VCaP (cell line): Measurements from ENCODE around the gene SMYD2.

Experiments used
- H3K27ac ChIP-seq: fragments of 450-650 bp; 2 replicates; pipeline ENCODE4 v1.5.1; 2017
- TF ChIP-seq, protein P1 (sequence below): fragments of 450-650 bp; conservative IDR thresholded peaks from 2 replicates; pipeline ENCODE4 v1.5.1; 2017; ENCODE audit warnings: mild to moderate bottlenecking, moderate library complexity

Gene SMYD2

DNA sequence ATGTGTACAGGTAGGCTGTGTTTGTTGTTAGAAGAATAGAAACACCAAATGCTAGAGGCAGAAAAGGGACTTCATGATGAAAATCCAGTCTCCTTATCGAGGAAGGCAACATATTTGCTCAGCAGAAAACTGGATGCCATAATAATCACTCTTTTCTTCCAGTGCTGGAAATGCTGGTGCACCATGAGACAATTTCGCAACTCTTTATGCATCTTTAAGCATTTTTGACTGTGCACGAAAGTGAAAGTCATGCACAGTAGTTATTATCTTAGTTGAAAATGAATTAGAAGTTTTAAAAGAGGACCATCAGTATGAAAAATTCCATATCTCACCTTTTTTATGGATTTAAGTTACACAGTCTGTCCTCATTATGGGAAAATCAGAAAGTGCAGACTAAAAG is 29.1 kb downstream of the SMYD2 start:
- TF ChIP-seq, protein P1, sequence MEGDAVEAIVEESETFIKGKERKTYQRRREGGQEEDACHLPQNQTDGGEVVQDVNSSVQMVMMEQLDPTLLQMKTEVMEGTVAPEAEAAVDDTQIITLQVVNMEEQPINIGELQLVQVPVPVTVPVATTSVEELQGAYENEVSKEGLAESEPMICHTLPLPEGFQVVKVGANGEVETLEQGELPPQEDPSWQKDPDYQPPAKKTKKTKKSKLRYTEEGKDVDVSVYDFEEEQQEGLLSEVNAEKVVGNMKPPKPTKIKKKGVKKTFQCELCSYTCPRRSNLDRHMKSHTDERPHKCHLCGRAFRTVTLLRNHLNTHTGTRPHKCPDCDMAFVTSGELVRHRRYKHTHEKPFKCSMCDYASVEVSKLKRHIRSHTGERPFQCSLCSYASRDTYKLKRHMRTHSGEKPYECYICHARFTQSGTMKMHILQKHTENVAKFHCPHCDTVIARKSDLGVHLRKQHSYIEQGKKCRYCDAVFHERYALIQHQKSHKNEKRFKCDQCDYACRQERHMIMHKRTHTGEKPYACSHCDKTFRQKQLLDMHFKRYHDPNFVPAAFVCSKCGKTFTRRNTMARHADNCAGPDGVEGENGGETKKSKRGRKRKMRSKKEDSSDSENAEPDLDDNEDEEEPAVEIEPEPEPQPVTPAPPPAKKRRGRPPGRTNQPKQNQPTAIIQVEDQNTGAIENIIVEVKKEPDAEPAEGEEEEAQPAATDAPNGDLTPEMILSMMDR: no peak
- no peak overlapping the region for H3K27ac ChIP-seq

DNA sequence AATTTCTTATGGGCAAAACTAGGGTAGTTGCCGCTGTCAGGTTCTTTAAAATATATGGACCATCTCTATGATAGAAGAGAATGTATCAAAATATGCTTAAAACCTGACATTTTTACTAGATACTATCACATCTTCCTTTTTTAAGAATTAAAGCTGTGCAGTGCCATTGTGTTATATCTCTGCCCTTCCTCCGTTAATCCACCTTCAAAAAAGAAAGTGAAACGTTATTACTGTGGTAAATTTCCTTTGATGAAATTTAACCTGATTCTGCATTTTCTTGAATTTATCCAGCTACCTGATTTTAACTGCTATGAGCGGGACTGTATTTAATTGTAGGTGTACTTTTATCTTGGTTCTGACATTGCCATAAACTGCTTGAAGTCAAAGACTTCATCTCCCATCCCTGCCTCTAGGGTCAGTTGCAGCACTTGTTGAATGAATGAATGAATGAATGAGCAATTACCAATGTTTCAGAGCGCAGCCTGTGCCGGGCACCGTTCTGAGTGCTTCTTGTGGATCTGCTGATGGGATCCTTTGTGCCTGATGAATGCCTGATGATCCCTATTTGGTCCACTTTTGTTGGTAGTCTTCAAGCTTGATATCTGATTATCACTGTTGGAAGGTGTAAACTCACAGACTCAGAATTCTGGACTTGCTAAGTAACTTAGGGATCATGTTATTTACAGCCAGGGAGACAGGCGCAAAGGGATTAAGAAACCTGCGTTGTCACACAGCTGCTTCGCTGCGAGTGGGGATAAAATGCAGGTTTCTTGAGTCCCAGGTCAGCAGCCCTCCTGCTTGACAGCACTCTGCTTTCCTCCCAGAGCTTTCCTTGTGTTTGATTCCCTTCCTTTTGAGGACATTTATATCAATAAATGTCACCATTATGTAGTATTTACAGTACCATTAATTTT is 30.1 kb downstream of the SMYD2 start:
- TF ChIP-seq, protein P1: no peak
- no peak overlapping the region for H3K27ac ChIP-seq

DNA sequence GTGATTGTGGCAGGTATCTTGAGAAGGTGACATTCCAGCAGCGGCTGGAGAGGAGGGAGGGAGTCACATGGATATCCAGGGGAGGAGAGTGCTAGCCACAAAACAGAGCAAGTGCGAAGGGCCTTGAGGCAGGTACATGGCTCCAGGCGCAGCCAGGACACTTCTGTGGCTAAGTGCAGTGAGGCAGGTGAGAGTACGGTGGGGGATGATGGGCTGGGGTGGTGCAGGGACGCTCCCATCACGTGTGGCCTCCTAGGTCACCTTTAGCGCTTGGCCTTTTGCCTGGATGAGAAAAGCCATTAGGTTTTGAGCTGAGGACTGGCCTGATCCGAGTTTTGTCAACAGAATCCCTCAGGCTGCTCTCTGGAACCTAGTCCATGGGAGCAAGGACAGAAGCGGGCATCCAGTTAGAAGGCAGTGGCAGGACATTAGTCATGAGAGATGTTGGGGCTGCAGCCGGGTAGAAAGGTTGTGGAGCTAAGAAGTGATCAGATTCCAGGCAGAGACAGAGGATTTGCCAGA is 31.6 kb downstream of the SMYD2 start:
- TF ChIP-seq, protein P1: no peak
- H3K27ac ChIP-seq: no peak overlapping the region

DNA sequence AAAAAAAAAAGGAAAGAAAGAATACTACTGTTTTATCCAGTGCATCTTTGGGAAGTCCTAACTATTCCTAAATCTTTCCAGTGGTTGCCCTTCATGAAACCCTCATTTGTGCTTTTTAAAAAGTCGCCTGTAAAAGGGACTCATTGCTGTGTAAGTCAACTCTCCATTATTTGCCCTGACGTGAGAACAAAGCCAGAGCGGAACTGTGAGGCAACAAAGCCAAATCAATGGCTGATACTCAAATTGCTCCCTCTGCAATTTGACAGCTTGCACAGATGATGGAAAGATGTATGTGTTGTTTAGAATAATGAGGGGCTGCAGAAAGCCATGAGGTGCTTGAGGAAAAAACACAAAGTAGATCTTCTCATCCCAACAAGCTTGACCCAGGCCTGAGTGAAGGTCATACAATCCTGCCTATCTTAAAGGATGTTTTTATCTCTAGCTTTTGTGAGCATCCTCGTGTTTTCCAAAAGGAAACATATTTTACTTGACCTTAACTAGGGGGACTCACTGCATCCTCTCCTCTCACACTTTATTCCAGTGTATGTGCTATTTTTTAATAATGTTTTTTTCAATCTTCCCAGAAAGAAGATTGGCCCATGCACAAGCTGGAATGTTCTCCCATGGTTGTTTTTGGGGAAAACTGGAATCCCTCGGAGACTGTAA is 33.4 kb downstream of the SMYD2 start:
- TF ChIP-seq, protein P1: no peak

DNA sequence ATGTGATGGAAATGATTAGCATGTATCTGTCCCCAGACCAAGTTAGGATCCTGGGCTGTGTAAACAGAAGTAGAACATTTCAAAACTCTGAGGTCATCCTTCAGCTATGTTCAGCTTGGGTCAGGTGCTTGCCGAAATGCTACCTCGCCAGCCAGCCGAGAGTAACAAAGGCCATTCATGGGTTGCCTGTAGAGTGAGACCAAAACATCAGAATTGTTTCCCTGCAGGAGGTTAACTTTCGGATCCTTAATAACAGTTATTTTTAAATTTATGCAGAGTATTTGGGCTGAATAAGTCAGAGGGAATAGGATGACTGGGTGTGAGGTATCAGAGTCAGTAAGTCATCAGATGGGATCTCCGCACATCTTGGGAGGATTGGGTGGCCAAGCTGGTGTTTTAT is 35.6 kb downstream of the SMYD2 start:
- TF ChIP-seq, protein P1: no peak
- H3K27ac ChIP-seq: no peak overlapping the region

More for the DNA sequence above, 33.4 kb downstream of the SMYD2 start:
- no peak overlapping the region for H3K27ac ChIP-seq

DNA sequence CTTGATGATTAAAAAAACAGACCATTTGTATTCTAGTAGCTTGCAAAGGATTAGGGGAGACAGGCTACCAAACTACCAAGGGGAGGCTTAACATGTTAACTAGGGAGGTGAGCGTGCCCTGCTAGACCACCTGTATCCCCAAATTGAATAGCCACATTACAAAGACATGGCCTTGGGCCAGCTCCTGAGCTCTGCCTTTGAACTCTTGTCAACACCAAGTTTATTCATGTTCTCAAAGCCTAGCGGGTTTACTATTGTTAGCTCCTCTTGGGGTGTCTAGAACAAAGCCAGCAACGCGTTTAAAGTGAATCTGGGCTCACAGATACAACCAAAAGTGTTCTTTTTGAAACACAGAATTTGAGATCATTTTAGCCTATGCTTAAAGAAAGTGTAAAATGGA is 36.3 kb downstream of the SMYD2 start:
- TF ChIP-seq, protein P1: no peak
- no peak overlapping the region for H3K27ac ChIP-seq

DNA sequence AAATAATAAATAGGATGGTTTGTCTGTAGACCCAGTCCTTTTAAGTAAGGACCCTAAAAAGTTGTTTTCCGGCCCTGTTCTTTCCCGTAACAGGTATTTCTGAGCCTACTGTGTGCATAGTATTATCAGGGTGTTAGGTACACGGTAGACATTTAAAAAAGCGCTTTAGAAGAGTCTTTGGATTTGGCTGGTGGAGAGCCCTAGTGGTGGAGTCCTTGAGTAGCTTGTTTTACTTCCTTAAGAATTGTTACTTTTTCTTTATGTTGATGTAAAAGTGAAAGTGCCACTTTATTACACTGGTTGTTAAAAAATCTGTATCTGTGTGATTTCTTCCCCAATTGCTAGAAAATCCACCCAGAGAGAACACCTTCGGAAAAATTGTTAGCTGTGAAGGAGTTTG is 36.8 kb downstream of the SMYD2 start:
- no peak overlapping the region for H3K27ac ChIP-seq
- TF ChIP-seq, protein P1: no peak
